RPMI8226 (cell line): ENCODE results near the gene HMGCLL1.

Experiments used
- DNase-seq: peaks from one replicate; pipeline ENCODE4 v3.0.0-alpha.2; 2015

Gene HMGCLL1

DNA sequence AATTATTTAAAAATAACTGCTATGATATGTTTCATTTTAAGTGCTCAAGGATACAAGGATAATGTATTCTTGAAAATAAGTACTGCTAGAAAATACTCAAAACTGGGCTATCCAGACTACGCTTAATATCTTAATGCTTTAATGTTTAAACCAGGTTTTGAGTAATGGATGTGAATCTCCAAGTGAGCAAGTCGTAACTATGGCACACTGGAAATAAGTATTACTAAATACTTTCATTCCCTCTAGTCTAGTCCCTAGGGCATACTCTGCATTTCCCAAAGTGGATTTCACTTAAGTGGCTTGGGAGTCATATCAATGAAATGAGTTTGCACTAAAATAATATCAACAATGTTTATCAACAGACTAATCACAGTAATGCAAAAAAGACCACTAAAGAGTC is 48.1 kb downstream of the HMGCLL1 start:
- DNase-seq = no peak

DNA sequence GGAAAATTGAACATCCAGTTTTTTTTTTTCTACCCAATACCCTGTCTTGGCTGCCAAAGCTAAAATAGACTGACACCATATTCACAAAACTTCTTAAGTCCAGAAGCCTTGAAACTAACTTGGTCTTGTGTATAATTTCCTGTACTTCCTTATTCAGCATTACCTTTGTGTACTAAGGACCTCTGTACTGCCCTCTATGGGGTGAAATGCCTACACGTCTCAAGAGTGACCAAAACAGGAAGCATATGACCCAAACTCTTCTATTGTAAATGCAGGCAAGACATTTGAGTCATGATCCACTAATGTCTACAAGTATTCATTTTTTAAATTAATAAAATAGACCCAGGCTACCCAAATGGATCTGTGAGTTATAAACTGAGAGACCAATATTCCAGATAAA is 50.4 kb downstream of the HMGCLL1 start:
- peak; percentile 60 for DNase-seq

DNA sequence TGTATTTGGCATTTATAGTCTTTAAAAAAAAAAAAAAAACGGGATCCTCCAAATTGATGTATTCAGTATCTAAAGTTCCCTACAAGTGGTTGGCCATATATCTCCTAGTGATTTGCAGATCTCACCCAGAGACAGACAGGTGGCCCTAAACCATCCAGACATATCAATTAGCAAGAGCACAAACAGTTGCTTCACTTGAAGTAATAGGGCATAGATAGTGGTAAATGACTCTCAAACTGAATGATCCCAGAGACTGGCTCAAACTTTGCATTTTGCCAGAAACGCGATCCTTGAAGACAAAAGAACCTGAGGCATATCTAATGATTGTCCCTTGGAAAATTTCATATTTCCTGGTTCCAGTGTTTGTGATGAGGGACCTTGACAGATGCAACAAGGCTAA is 54.6 kb downstream of the HMGCLL1 start:
- DNase-seq = no peak

DNA sequence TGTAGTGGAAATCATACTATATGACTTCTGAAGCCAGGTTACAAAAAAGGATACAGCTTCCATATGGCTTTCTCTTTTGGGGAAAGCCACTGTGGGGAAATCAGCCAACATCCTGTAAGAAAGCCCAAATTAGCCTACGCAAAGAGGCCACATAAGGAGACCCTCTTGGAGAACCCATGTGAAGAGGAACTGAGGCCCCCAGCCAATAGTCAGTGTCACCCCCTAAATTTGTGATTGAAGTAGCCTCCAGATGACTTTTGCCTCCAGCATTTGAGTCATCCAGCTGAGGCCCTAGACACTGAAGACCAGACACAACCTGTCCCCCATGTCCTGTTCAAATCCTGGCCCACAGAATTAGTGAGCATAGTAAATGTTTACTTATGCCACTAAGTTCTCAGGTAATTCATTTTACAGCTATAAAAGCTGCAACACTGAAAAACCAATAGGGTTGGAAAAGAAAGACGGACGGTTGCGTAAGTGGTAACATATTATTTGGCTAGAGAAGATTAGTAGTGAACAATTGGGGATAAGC is 60.4 kb downstream of the HMGCLL1 start:
- DNase-seq = no peak

DNA sequence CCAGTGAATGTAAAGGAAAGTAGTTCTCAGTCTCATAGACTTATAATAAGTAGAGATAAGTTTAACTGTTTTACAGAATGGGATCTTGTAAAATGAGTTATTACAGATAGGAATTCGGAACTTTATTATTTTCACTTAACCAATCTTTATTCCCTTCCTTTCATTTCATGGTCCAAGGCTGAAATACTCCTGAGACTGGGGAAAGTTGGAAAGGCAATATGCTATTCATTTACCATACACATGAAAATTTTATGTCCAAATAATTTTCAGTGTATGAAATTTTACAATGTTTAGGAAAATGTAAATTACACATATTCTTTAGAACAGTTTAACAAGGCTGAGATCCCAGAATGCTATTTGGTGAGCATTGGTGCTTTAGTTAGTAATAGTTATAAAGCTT is 62.3 kb downstream of the HMGCLL1 start:
- DNase-seq = no peak

DNA sequence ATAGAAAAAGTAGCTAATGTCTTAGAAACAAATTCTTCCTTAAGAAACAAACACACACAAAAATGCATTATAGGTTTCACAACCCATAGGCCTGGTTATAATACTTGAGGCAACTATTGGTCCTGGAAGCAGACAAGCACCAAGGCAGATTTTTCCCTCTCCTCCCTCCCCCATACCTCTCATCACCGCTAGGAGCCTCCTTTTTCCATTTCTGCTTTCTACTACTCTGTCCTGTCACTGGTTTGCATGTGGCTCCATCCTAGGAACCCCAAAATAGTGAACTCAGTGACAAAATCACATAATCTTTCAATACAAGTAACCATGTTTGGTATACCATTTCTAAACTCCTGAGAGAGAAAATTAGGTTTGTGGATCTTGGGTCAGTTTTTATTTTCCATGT is 66.1 kb downstream of the HMGCLL1 start:
- DNase-seq = no peak

DNA sequence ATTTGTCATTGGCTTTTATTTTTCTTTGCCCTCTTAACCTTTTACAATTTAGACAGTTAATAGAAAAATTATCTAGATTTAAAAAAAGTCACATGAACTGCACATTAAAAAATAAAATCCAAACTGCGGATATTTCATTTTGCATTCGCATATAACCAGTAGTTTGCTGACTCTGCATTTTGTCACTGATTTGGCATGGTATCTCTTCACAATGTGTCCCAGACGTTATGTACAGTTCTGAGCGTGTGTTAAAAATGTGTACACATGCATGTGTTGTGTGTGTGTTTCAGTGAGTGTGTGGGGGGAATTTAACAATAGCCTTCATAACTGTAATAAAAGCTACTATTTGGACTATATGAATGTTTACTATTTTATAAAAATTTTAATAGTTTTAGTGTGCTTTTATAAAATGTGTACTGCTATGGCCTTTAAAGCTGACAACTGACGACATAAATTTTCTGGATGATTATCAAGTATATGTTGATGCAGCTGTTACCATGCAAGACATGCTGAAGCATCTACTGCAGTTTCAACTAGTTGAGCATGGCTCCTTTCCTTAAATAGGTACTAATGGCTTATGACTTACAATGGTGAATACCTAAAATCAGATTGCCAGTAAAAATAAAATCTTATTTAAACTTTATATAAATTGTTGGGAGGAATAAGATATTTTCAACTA is 67.7 kb downstream of the HMGCLL1 start:
- DNase-seq = no peak

DNA sequence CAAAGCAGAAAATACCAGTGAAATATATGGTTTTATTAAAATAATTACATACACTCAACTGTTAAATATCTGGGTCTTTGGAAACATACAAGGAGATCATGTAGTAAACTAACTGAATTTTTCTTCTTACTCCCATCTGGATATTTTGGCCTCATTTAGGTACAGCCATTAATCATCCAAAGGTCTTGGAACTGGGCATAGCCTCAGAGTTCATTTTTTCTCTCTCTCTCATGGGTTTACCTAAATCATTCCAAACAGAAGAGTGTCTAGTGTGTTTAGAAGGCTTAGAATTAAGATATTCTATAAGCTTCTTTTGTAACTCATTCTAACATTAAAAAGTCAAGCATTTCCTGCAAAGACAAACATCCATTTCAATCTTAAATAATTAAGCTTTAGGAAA is 79.4 kb downstream of the HMGCLL1 start:
- DNase-seq = no peak

DNA sequence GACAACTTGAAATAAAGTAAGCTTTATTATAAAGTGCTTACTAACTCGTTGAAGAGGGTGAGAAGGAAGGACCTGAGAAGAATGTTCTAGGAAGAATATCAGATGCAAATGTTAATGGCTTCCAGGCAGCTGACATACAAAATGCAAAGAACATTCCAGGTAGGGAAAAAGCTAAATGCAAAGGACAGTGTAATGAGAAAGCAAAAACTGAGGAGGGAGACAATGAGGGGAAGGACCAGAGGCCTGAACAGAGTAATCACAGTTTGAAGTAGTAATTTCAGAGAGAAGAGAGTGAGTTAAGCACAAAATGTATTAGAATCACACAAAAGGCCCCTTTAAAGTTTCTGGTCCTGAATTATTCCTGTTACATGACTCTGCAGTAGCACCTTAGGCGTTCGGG is 81.3 kb downstream of the HMGCLL1 start:
- DNase-seq = no peak

DNA sequence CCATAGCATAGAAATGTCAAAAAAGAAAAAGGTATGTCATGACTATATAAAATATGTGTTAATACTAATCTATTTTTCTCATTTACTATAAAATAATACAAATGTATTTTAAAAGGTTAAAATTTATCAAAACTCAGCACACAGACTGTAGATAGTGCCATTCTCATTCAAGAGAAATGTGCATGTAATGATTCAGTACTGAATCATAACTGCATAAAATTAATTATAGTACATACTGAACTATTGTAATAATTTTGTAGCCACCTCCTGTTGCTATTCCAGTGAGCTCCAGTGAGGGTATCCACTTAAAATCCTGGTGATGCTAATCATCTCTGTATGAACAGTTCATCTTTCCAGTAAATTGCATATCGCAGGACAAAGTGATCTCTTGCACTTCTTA is 82.8 kb downstream of the HMGCLL1 start:
- no peak for DNase-seq

DNA sequence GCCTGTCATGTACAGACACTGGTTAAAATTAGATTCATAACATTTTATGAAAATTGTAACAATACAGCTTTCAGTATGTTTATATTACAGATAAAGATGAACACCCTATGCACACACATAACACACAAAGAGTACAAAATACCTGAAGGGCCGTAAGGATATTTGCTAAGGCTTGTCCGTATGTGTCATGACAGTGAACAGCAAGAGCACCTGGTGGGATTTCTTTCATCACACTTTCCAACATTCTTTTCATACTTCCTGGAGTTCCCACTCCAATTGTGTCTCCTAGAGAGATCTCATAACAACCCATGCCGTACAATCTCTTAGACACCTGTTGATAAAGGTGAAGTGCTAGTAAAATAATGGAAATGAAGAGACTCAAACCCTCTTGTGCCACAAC is 83.7 kb downstream of the HMGCLL1 start:
- DNase-seq = no peak

DNA sequence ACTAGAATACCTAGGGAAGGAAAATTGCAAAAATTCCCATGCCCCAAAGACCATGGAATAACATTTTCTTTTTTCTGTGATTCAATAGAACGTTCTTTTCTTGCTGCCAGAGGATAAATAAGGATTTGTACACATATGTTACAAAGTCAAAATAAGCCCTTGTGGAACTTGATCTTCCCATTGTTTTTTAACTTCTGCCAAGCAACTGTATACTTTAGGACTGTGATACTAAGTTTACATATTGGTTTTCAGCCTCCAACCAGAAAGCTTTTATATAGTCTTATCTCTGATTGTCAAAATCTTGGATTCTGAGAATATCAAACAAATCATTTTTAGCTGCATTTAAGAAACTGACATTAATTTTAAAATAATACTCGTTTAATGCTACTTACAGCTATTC is 84.6 kb downstream of the HMGCLL1 start:
- no peak for DNase-seq

DNA sequence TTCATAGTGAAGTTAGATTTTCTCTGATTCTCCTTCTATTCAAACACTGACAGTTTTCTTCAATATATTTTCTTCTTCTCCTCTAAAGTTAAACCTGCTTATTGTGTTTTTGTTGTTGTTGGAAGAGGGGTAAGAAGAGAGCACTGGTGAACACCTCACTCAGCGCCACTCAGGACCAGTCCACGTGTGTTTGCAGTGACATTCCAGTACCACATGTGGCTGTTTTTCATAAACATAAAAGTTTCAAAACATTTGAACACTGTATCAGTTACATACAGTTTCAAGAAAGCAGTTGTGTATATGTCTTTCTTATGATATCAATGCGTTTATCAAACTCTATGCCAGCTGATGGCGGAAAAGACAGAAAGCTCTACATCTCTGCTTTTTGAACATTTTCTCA is 86.7 kb downstream of the HMGCLL1 start:
- no peak for DNase-seq

DNA sequence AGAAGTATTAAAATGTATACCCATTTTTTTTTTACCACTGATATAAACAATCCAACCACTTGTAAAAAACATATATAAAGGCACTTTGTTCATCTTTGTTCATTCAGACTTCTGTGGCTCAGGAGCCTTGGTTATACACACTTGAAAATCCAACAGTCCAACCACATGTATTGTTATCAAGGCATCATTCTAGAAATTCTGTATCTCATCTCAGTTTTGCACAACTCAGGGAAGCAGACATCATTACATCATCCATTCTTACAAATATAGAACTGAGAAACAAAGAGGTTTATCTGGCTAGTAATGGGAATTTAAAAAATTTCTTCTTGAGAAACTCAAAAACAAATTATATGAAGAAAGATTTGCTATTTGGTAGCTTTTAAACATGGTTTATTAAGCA is 88.1 kb downstream of the HMGCLL1 start:
- DNase-seq = no peak

DNA sequence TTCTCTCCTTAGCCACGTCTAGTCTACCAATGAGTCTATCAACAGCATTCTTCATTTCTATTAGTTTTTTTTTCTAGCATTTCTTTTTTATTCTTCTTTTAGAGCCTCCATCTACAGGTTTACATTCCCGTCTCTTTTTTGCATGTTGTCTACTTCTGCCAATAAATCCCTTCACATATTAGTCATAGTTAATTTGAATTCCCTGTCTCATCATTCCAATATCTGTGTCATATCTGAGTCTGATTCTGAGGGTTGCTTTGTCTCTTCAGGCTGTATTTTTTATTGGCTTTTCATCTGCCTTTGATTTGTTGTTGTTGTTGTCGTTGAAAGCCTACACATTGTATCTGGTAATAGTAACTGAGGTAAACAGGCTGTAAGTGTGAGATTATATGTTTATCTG is 104.6 kb downstream of the HMGCLL1 start:
- DNase-seq = no peak

DNA sequence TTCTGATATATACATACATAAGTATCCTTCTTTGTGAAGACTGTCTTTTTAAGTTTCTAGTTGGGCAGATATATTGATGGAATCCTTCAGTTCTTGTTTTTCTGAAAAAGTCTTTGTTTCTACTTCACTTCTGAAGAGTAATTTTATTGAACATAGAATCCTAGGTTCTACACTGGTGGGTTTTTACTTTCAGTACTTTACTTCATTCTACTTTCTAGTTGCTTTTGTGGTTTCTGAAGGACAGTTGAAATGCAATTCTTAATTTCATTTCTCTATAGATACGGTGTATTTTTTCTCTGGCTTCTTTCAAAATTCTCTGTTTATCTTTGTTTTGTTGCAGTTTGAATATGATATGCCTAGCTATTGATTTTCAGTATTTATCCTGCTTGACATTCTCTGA is 105.3 kb downstream of the HMGCLL1 start:
- DNase-seq = no peak

DNA sequence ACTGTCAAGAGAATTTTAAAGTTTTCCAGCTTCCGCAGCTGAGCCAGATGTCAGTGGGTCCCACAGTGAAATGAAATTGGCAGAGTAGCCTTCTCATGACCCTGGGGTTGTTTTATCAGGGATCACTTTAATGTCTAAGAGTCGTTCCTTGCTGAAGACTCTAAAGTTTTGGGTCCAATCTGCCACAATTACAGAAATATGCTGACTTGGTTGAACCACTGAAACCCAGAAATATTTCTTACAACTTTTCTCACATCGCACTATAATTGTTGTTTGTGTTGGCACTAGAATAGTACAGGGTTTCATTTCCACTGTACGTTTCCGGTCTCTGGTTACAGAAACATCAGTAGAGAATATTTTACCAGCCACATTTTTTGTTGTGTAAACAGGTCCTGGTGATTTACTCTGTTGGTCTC is 109.0 kb downstream of the HMGCLL1 start:
- DNase-seq = peak; percentile 40

DNA sequence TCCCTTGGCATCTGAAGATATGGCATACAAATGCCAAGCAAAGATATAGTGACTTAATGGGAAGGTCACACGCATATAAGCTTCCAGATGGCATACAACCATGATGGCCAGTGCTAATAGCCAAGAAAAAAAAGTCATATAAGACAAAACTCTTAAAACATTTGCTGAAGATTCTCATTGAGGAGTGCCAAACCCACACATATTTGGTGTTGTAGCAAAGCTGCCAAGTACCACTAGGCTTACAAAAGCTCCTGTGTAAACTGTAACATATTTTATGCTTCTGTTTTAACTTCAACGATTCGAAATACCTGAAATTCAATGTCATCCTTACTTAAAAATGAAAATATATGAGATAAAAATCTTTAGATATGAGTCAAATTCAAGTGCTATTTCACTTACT is 123.0 kb downstream of the HMGCLL1 start:
- DNase-seq = no peak

DNA sequence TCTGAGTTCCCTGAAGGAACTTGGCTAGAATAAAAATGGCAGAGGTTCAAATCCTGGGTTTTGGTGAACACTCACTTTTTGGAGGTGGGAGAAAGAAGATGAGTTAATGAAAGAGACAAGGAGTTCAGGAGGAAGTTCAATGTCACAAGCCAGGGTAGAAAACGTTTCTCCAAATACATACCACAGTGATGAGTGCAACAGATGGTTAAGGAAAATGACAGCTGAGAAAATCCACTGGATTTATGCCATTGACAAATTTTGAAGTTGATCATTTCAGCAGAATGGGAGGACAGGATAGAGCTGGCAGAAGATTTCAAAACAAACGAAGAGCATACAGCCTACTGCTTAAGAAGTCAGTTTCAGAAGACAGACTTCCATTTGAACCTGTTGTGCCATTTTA is 129.0 kb downstream of the HMGCLL1 start:
- DNase-seq = no peak

DNA sequence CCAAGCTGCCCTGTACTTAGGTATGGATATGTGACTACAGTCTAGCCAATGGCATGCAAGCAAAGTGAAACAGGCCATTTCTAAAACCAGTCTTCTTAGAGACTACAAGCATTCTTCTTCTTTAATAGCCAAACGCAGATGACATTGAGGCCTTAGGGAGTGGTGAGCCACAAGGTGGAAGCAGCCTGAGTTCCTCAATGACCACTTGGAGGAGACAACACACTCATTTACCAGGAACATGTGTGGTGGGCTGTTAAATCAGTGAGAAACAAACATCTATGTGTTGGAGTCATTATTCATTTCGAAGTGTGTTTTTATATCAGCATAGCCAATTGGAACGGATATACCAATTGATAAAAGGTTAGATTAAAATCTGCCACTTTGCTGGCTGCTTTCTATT is 129.8 kb downstream of the HMGCLL1 start:
- no peak for DNase-seq

DNA sequence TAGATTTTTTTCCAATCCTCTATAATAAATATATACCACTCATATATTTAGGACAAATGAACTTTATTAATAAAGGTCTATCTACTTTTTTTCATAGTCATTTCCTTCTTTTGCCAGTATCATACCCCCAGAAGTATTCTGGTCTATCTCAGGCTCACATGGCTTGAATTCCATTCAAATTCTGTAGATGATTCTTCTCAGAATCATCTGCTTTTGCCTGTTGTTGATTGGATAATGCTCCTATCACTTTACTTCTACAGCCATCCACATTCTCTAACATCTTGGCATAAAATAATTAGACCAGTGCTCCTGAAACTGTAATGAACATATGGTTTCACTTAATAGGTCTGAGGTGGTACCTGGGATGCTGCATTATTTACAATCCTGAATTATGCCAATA is 130.5 kb downstream of the HMGCLL1 start:
- no peak for DNase-seq

DNA sequence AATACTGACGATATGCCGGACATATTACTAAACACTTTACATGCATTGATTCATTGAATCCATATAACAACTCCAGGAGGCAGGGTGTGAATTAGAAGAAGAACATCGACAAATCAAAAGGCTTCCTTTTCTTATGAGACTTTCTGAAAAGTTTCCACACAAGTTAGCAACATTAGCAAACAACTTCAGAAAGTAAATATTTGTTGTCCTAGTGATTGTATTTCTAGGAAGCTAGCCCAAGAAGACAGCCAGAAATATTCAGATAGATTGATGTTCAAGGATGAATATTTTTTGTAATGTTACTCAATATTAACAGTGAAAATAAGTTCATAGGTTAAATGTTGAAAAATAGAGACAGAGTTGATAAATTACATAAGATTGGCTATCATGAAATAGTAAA is 131.1 kb downstream of the HMGCLL1 start:
- no peak for DNase-seq

DNA sequence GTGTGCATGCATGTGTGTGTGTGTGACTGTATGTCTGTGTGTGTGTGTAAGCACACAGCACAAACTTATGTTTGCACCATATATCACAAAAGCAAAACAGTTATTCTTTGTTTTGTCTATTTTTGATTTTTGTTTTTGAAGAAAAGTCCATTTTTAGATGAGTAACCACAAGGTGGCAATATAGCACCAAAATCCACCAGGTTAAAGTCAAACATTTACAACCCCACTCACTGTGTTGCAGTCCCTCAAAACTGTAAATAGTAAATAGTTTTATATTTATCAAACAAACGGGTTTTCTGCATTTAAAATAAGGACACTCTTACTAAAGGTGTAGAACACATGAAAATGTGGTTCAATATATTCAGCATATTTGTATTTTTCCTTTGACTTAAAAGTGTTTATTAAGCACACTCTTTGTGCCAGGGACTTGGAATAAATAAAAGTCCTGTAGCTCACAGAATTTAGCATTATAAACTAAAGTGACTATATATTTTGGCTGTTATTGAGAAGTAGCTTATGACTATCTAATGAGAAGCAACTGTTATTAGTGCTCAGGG is 133.3 kb downstream of the HMGCLL1 start:
- peak; percentile 34 for DNase-seq

DNA sequence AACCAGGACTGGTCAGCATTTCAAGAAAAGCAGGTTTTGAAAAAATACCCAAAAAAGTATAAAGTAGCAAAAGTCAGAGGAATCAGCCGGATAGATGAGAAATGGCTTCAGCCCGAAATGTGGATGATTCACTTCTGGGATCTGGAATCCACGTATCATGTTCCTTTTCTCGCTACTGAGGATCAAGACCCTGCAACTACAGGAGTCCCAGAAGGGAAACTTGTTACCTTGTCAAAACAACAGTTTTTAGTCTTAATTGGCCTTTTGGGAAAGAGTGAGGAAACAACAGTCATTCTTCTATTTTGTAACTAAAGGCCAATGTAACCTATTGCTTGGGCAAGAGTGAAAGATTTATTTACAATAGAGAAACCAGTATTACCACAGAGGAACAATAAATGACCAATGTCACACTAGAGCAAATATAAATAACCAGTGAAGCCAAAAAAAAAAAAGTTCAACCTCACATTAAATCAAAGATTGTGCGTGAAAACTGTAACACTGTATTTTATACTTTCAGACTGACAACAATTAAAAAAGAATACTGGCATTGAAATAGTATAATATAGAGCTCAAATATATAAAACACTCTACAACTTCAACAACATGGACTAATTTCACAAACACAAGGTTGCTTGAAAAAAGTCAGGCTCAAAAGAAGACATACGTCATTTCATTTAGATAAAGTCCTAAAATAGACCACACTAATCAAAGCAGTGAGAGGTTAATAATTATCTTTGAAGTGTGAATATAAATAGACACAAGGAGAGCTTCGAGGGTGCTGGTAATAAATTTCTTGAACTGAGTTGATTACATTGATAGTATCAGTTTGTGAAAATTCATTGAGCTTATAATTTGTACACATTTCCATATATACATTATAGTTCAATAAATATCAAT is 135.5 kb downstream of the HMGCLL1 start:
- DNase-seq = no peak
